Gastrocnemius medialis (tissue), 4 donors: Measurements from ENCODE around the gene CFAP65.

ENCODE experiments used
- POLR2A ChIP-seq, 2 donors: fragments of 450-650 bp; IDR thresholded peaks; one replicate each; pipeline ENCODE4 v1.6.1; 2017; ENCODE audit warnings: antibody characterized with exemption in 2 of 2, mild to moderate bottlenecking in 2 of 2, moderate library complexity in 2 of 2
- TF ChIP-seq, protein P1 (sequence below), 5 experiments: fragments of 450-650 bp in 3 of 5; fragments of 200-600 bp in 2 of 5; sonication (generic) in 2 of 5; IDR thresholded peaks in 4 of 5; conservative IDR thresholded peaks in 1 of 5; 1 replicate in 4 of 5; 2 replicates in 1 of 5; pipeline ENCODE4 v1.5.1; 2016 to 2019; ENCODE audit warnings: antibody characterized with exemption in 5 of 5, mild to moderate bottlenecking in 3 of 5, moderate library complexity in 3 of 5

DNA sequence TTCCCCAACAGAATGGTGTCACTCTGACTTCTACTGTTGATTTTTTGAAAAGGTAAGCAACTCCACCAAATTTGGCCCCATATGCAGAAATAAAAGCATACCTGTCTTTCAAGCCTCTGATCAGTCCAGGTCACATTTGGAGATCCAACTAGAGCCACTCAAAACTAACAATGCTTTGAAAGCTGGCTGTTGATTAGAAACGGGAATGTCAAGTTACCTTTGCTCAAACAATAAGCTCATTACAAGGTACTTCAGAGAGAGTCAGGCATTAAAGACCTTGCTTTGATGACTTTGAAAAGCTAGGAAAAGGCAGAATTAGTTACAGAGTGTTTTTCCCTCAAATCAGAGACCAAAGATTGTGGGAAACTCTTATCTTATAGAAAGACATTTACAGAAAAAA is 24.2 kb upstream of the CFAP65 start:
- TF ChIP-seq, protein P1, sequence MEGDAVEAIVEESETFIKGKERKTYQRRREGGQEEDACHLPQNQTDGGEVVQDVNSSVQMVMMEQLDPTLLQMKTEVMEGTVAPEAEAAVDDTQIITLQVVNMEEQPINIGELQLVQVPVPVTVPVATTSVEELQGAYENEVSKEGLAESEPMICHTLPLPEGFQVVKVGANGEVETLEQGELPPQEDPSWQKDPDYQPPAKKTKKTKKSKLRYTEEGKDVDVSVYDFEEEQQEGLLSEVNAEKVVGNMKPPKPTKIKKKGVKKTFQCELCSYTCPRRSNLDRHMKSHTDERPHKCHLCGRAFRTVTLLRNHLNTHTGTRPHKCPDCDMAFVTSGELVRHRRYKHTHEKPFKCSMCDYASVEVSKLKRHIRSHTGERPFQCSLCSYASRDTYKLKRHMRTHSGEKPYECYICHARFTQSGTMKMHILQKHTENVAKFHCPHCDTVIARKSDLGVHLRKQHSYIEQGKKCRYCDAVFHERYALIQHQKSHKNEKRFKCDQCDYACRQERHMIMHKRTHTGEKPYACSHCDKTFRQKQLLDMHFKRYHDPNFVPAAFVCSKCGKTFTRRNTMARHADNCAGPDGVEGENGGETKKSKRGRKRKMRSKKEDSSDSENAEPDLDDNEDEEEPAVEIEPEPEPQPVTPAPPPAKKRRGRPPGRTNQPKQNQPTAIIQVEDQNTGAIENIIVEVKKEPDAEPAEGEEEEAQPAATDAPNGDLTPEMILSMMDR (IDR thresholded peaks at IDR 0.05 in 4 of 5, conservative IDR thresholded peaks at IDR 0.05 in 1 of 5) = no peak
- TF ChIP-seq POLR2A (IDR thresholded peaks at IDR 0.05) = no peak
